Activated naive CD4-positive, alpha-beta T cell treated with anti-CD3 and anti-CD28 coated beads, Interleukin-2, amount 50 U/mL, for 72 hours (primary cell): ENCODE data around the gene CCRL2. TPM values are rescaled to one million over a fixed set of nuclear protein-coding genes. Genes with fewer than 3 reads are reported as not detected.
"Not testable (repeated sequence)": the region's sequence is repeated elsewhere in the genome, so short reads cannot be mapped to it uniquely, and the experiment has no call there.

Experiments
- ATAC-seq, 2 donors: fragments of 150-1000 bp; cut with Tn5 transposase; 2 replicates each; pipeline ENCODE4 v1.10.0; 2021; ENCODE audit warnings: mild to moderate bottlenecking in 2 of 2, moderate library complexity in 2 of 2
- DNase-seq, 2 donors: peaks; one replicate each; pipeline ENCODE4 v3.0.0; 2021 to 2022; ENCODE audit warnings: low spot score in 2 of 2
- H3K27ac Mint-ChIP-seq, 2 donors: one replicate each; pipeline ENCODE4 v1.8.0; 2022; ENCODE audit warnings: mild to moderate bottlenecking in 2 of 2, mixed read lengths in 2 of 2
- H3K36me3 Mint-ChIP-seq, 2 donors: one replicate each; pipeline ENCODE4 v1.8.0; 2022; ENCODE audit warnings: mixed read lengths in 2 of 2
- H3K9me3 Mint-ChIP-seq, 2 donors: one replicate each; pipeline ENCODE4 v1.8.0; 2022; ENCODE audit warnings: mixed read lengths in 2 of 2
- total RNA-seq, 2 donors: library from RNA; stranded (reverse); gene quantifications; one replicate each; pipeline ENCODE4 v1.2.3, GENCODE V29; 2022

Gene CCRL2
- total RNA-seq, 2 donors from 2014 or later: 0.72 to 1.4 TPM

DNA sequence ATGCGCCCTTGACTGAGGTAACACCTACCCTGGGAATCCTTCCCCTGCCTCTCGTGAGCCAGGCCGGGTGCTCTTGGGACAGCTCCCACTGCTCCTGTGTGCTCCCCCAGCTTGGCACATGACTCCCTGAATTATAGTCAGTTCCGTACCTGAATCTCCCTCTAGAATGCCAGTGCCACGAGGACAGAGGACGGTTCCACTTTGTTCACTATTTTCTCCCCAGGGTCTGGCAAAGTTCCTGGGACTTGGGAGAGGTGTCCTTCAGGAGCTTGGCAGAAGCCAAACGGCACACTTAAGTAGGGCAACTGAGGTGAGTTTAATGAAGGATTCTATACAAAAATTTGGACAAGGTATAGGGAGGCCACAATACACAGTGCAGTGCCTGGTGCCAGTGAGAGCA is 9.9 kb upstream of the CCRL2 start:
- DNase-seq (no peak), ATAC-seq (no peak)
- Mint-ChIP-seq H3K27ac (peak overlapping the region in 1 of 2 donors; percentile 45), H3K9me3 (no peaks in the 10 kb centered on the region), H3K36me3 (no peaks in the 10 kb centered on the region)

DNA sequence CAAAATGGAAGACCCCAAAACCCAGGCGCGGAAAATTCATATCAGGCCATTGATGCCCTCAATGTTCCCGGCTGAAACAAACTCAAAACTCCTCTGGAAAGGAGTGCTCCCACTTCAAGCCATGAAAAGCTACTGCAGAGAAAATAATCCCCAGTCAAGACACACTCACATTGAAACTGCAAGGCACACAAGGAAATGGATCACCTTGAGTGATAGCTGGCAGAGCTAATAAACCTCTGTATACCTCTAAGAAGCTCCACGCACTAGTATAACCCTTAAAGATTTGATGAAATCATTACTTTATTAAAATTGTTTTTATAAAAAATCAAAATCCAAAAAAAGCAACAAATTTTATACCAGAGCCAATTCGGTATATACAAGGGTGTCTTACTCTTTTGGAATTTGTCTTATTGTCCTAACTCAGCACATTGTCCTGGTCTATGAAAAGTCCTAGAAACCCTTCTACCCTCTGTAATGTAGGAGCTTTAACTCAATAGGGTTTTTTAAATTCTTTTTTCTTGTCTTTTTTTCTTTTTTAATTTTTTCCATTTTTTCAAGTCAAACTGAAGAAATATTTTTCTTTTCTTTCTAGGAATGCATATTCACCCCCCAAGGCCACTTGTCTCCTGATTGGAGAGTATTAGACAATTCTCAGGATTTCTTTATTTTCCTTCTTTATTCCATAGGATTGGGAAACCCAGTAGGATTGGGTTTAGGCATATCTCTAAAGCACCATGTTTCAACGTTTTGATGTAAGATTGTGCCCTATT is 8.7 kb upstream of the CCRL2 start:
- H3K27ac Mint-ChIP-seq: no peak overlapping the region
- ATAC-seq: no peak
- H3K9me3 Mint-ChIP-seq: no peaks in the 10 kb centered on the region
- no peaks in the 10 kb centered on the region for H3K36me3 Mint-ChIP-seq
- no peak for DNase-seq

DNA sequence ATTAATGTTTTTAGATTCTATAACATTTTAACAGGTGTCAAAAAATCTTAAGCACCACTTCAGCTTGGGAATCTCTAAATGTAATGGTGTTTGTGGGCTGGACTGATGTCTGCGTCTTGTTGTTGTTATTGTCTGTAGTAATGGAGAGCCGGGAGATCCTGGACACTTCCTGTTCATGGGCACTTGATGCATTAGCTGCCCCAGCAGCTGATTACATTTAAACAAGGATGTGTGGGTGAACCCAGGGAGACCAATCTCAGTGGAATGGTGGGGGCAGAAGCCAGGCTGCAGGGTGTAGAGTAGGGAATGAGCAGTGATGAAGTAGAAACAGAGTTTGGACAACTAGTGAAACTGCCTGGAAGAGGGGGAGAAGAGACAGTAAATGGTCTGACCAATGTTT is 8.0 kb upstream of the CCRL2 start:
- no peaks in the 10 kb centered on the region for H3K9me3 Mint-ChIP-seq
- no peak for ATAC-seq
- no peak for DNase-seq
- H3K36me3 Mint-ChIP-seq: no peaks in the 10 kb centered on the region
- H3K27ac Mint-ChIP-seq: no peak overlapping the region

DNA sequence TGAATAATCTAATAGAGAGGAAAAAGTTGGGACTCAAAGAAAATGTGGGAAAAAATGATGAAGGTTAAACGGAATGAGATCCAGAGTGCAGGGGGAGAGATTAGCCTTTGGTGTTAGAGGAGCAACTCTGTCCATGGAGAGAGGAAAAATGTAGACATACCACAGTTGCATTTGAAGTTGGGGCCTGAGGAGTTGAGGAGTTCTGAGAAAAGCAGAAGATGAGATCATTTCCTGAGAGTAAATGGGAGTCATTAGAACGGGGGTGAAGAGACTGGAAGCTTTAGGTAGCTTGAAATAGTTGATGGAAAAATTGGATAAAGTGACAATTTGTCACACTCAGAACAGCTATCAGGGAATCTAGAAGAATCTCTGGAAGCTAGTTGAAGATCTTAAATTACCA is 7.5 kb upstream of the CCRL2 start:
- no peaks in the 10 kb centered on the region for H3K9me3 Mint-ChIP-seq
- ATAC-seq: no peak
- H3K36me3 Mint-ChIP-seq: no peaks in the 10 kb centered on the region

DNA sequence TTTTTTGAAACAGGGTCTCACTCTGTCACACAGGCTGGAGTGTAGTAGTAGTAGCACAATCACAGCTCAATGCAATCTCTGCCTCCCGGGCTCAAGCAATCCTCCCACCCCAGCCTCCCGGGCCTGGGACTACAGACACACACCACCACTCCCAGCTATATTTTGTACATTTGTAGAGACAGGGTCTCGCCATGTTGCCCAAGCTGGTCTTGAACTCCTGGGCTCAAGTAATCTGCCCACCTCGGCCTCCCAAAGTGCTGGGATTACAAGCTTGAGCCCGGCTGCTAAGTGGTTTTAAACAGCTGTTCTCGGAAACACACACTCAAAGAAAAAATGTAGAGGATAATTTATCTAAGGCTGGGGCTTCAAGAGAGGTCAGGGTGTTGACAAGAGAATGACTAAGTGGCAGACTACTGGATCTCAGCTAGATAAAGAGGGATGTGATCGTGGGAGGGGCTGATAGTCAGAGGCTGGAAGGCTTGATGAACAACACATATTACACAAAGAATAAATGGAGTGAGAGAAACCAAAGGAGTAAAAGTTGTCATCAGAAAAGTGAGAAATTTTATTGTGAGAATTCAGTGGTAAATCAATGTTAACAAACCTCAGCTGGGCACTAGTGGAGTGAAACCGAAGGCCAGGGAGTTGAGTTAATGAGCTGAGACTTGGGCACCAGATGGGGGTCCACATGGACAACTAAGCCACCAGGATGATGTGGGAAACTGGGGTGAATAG is 6.9 kb upstream of the CCRL2 start:
- DNase-seq (no peak), ATAC-seq (no peak)
- no peak overlapping the region for H3K27ac Mint-ChIP-seq
- no peaks in the 10 kb centered on the region for H3K36me3 Mint-ChIP-seq
- no peaks in the 10 kb centered on the region for H3K9me3 Mint-ChIP-seq

More for the DNA sequence above, 7.5 kb upstream of the CCRL2 start:
- no peak for DNase-seq
- no peak overlapping the region for H3K27ac Mint-ChIP-seq

DNA sequence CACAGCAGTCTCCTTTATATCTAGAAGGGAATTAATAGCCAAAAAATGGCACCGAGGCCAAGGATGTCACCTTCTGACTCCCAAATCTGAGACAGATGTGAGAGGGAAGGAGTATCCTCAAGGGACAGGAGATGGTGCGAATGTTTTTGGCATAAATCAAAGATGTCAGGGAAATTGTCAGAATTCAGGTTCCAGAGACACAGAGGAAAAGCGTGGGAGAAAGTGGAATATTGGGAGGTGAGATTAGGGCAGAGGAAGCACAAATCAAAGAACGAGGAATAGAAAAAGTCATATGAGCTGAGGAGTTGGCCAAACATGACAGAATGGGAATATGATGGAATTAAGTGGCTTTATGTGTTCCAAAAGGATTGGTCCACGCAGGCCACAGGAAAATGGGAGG is 6.2 kb upstream of the CCRL2 start:
- H3K27ac Mint-ChIP-seq: no peak overlapping the region
- no peaks in the 10 kb centered on the region for H3K36me3 Mint-ChIP-seq
- DNase-seq: no peak

DNA sequence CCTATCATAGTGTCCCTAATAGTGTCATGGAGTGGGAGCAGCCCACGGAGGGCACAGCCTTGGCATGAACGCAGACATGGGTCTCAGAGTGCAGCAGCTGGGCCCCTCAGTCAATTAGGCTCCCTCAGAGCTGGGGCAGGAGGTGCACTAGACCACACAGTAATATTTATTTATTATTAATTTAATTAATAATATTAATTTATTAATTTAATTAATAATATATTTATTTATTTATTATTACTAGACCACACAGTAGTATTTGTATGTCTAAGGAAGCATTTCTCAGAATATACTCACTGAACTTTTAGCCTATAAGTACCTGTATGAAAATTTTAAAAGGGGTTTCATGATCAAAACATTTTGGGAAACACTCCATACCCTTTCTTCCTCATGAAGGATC is 5.5 kb upstream of the CCRL2 start:
- Mint-ChIP-seq H3K9me3 (peaks cover 0 to 1% of the 10 kb centered on the region in 2 donors), H3K36me3 (peaks cover under 1 to 1% of the 10 kb centered on the region in 2 donors), H3K27ac (no peak overlapping the region)
- no peak for ATAC-seq
- DNase-seq: no peak

More for the DNA sequence above, 6.2 kb upstream of the CCRL2 start:
- no peak for ATAC-seq
- H3K9me3 Mint-ChIP-seq: no peaks in the 10 kb centered on the region

DNA sequence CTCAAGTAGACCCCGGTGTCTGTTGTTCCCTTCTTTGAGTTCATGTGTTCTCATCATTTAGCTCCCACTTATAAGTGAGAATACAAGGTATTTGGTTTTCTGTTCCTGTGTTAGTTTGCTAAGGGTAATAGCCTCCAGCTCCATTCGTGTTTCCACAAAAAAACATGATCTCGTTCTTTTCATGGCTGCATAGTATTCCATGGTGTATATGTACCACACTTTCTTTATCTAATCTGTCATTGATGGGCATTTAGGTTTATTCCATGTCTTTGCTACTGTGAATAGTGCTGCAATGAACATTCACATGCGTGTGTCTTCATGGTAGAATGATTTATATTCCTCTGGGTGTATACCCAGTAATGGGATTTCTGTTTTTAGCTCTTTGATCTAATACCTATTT is 4.2 kb upstream of the CCRL2 start:
- not testable (repeated sequence) for H3K9me3 Mint-ChIP-seq, H3K36me3 Mint-ChIP-seq, DNase-seq, H3K27ac Mint-ChIP-seq, ATAC-seq

DNA sequence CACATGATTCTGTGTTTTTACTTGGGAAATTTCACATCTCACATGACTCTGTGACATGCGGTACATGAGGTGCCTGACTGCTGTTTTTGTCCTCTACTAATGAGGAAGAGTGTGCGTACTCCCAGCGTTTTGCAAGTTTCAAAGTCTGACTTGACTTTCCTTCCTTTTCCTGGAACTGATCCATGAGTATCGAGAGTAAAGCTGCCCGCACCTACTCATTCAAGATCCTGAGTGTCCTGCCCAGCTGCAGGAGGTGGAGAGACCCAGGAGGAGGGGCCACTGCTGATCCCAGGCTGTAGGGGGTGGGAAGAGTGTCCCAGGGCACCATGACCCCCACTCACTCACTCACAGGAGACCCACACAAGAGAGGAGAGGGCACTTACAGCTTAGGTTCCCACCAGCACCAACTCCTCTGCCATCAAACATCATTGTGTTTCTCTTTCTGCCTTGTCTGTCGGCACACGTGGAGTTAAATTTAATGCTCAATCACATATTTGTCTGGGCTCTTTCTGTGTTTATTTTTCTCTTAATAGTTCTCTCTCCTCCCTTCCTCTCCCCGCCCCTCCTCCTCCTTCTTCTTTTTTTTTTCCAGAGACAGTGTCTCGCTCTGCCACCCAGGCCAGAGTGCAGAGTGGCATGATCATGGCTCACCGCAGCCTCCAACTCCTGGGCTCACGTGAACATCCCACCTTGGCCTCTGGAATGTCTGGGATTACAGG is 1.6 kb upstream of the CCRL2 start:
- H3K36me3 Mint-ChIP-seq: peaks cover 4 to 7% of the 10 kb centered on the region in 2 donors
- ATAC-seq (no peak), DNase-seq (no peak)
- peaks cover 0 to 4% of the 10 kb centered on the region in 2 donors for H3K9me3 Mint-ChIP-seq
- H3K27ac Mint-ChIP-seq: no peak overlapping the region

DNA sequence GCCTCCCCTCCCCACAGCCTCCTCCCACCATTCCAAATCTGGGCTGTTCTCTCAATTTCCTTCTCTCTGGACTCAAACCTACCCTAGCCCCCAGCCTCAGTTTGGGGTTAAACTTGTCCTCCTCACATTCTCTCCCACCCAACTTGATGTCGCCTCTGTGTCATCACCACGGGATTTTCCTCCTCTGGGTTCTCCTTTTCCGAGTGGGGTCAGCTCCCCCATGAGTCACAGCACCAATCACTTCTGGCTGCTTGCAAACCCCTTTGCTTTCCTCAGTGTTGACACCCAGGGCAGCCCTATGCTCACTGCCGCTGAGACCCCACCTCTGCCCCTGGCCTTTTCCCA is 644 bp upstream of the CCRL2 start:
- H3K9me3 Mint-ChIP-seq: peaks cover 0 to 4% of the 10 kb centered on the region in 2 donors
- ATAC-seq (no peak), DNase-seq (no peak)
- H3K36me3 Mint-ChIP-seq: peaks cover 4 to 7% of the 10 kb centered on the region in 2 donors
- peak overlapping the region in 1 of 2 donors; percentile 88 for H3K27ac Mint-ChIP-seq

DNA sequence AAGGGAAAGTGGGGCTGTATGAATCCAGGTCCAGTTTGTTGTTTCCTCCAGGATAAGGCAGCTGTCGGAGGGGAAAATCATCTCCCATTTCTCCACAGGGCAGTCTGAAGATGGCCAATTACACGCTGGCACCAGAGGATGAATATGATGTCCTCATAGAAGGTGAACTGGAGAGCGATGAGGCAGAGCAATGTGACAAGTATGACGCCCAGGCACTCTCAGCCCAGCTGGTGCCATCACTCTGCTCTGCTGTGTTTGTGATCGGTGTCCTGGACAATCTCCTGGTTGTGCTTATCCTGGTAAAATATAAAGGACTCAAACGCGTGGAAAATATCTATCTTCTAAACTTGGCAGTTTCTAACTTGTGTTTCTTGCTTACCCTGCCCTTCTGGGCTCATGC is 911 bp downstream of the CCRL2 start:
- no peak for DNase-seq
- Mint-ChIP-seq H3K36me3 (peaks cover 4 to 7% of the 10 kb centered on the region in 2 donors), H3K27ac (no peak overlapping the region), H3K9me3 (peaks cover 0 to 4% of the 10 kb centered on the region in 2 donors)
- ATAC-seq: no peak

DNA sequence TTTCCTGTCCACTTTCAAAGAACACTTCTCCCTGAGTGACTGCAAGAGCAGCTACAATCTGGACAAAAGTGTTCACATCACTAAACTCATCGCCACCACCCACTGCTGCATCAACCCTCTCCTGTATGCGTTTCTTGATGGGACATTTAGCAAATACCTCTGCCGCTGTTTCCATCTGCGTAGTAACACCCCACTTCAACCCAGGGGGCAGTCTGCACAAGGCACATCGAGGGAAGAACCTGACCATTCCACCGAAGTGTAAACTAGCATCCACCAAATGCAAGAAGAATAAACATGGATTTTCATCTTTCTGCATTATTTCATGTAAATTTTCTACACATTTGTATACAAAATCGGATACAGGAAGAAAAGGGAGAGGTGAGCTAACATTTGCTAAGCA is 1.8 kb downstream of the CCRL2 start:
- DNase-seq (no peak), ATAC-seq (no peak)
- Mint-ChIP-seq H3K9me3 (peaks cover 0 to 4% of the 10 kb centered on the region in 2 donors), H3K36me3 (peaks cover 4 to 7% of the 10 kb centered on the region in 2 donors), H3K27ac (no peak overlapping the region)

DNA sequence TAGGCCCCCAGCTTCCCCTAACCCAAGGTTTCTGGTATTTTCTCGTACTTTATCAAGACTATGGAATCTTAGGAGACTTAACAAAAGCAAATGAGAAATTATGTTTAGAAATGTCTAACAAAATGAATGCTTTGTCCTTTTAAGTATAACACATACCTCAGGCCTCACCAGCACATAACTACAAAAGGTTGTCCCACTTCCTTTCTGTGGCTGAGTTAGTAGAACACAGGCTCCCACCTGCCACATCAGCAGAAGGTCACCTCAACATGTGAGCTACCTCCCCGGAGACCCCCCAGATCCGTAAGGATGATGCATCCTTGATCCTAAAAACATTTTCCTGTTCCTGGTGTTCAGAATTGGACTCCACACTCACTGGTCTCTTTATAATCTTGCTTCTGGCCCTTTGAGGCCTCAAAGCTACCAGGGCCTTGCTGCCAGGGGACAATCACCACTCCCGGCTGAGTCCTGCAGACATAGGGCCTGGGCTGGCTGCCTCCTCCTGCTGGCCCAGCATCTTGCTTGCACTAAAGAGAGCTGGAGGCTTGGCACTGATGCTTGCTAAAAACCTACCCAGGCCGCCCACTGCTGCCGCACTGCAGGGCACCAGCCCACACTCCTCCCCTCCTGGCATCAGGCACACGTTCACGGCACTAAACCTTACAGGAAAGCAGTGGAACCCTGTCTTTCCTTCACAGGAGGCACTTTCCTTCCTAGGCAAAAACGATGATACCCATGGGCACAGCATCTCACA is 2.9 kb downstream of the CCRL2 start:
- Mint-ChIP-seq H3K36me3 (peaks cover 4 to 7% of the 10 kb centered on the region in 2 donors), H3K9me3 (peaks cover 0 to 4% of the 10 kb centered on the region in 2 donors), H3K27ac (no peak overlapping the region)
- ATAC-seq (no peak), DNase-seq (no peak)

DNA sequence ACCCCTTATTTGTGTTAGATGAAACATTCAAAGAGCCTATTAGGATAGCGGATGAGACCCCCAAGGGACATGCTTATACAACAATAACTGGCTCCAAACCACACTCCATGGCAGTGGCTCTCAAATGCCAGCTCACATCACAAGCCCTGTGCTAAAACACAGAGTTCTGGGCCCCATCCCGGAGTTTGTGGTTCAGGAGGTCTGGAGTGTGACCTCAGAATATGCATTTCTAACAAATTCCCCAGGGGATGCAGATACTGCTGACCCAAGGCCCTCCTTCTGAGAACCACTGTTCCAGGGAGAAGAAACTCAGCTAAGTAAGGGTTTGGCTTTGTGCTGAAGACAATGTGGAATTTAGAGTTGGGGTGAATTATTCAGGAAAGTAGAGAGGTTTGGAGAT is 3.6 kb downstream of the CCRL2 start:
- H3K27ac Mint-ChIP-seq: no peak overlapping the region
- no peak for DNase-seq

DNA sequence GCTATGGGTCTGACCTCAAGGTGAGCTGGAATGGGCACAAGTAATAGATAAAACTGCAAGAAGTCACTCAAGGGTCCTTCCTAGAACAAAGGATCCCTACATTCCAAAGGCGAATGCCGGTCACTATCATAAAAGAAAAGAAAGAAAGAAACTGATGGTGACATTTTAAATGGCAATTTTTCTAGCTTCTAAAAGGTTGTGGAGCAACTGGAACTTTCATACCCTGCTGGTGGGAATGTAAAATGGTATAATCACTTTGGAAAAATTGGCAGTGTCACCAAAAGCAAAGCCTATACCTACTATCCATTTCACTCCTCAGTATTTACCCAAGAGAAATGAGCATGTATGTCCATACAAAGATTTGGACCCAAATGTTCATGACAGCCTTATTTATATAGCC is 4.2 kb downstream of the CCRL2 start:
- DNase-seq (no peak), ATAC-seq (no peak)
- Mint-ChIP-seq H3K27ac (no peak overlapping the region), H3K36me3 (peaks cover 4 to 7% of the 10 kb centered on the region in 2 donors), H3K9me3 (peaks cover 0 to 4% of the 10 kb centered on the region in 2 donors)

More for the DNA sequence above, 3.6 kb downstream of the CCRL2 start:
- Mint-ChIP-seq H3K9me3 (peaks cover 0 to 4% of the 10 kb centered on the region in 2 donors), H3K36me3 (peaks cover 4 to 7% of the 10 kb centered on the region in 2 donors)
- ATAC-seq: no peak

DNA sequence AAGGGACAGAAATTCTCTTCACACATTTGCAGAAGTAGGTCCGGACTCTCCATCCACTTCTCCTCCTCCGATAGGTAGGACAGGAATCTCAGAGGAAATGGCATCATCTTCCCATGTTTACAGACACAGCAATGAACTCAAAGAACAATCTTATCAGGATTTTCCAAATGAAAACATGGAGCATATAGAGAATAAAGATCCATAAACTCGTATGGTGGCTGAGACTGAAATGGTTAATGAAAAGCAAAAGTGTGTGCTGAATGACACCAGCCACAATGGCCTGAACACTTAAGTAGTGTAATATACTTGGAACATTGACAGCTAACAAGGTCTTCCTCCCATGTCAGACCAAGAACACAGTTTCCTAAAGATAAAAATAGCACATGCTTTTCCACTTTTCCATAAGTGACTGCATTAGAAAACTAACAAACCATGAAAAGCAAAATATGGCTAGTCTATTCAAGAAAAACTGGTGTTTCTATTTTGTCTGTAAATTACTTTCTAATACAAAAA is 5.8 kb downstream of the CCRL2 start:
- no peak for DNase-seq
- Mint-ChIP-seq H3K36me3 (no peaks in the 10 kb centered on the region), H3K27ac (no peak overlapping the region), H3K9me3 (no peaks in the 10 kb centered on the region)
- no peak for ATAC-seq
